Panc1 (cell line): ENCODE results near the gene SARS2. TPM values are rescaled to one million over a fixed set of nuclear protein-coding genes. Genes with fewer than 3 reads are reported as not detected.

ENCODE experiments used
- ATAC-seq: fragments of 200-7000 bp; cut with Tn5 transposase; 2 replicates; pipeline ENCODE4 v1.9.1; 2020; ENCODE audit warnings: mild to moderate bottlenecking, moderate library complexity
- BruUV-seq: library from RNA; stranded (reverse); fragments of 400-500 nt; replicated peaks from 2 replicates; lab custom pipeline; 2021; lab: Mats Ljungman, UMichigan
- CTCF ChIA-PET: fragments of 300-600 bp; sonication (Branson Sonifier 250); formaldehyde crosslinking; loops from one replicate; lab custom pipeline; 2022; ENCODE audit warnings: antibody characterized with exemption; lab: Charles Lee
- POLR2A ChIA-PET: fragments of 300-600 bp; sonication (Branson Sonifier 250); formaldehyde crosslinking; loops from one replicate; lab custom pipeline; 2022; ENCODE audit warnings: antibody characterized with exemption; lab: Charles Lee
- DNase-seq: peaks from one replicate; pipeline ENCODE4 v3.0.0-alpha.2; 2010; ENCODE audit warnings: low read depth, low spot score
- H3K27ac ChIP-seq: 2 replicates; pipeline ENCODE4 v1.5.1; 2011; ENCODE audit warnings: mild to moderate bottlenecking, low read length, inconsistent platforms
- H3K27me3 ChIP-seq: fragments of 200-500 bp; sonication (Bioruptor generic); 2 replicates; pipeline ENCODE4 v1.6.0; 2014; ENCODE audit warnings: low read length, inconsistent platforms; ENCODE audit not compliant: control insufficient read depth, insufficient read depth
- H3K36me3 ChIP-seq: fragments of 200-500 bp; sonication (Bioruptor generic); 2 replicates; pipeline ENCODE4 v1.5.1; 2014; ENCODE audit warnings: inconsistent platforms, mild to moderate bottlenecking, low read length, moderate library complexity; ENCODE audit not compliant: control insufficient read depth, insufficient read depth
- H3K4me1 ChIP-seq: 2 replicates; pipeline ENCODE4 v1.5.1; 2011; ENCODE audit warnings: inconsistent platforms, mild to moderate bottlenecking, low read length, moderate library complexity; ENCODE audit not compliant: control insufficient read depth, insufficient read depth
- H3K4me3 ChIP-seq, 2 experiments: 2 replicates each; pipeline ENCODE4 v1.5.1; 2011 to 2012; ENCODE audit warnings: low read depth in 2 of 2, low read length in 2 of 2, mild to moderate bottlenecking in 2 of 2, inconsistent platforms in 1 of 2, moderate library complexity in 1 of 2
- H3K9me3 ChIP-seq: fragments of 200-500 bp; sonication (Bioruptor generic); 2 replicates; pipeline ENCODE4 v1.5.1; 2014; ENCODE audit warnings: low read depth, mild to moderate bottlenecking, inconsistent platforms, low read length, moderate library complexity; ENCODE audit not compliant: control insufficient read depth, insufficient read depth
- POLR2AphosphoS5 ChIP-seq: IDR thresholded peaks from 2 replicates; pipeline ENCODE4 v1.6.1; 2012; ENCODE audit warnings: mild to moderate bottlenecking, low read depth, low read length, moderate library complexity
- SIN3A ChIP-seq: IDR thresholded peaks from 2 replicates; pipeline ENCODE4 v1.6.1; 2012; ENCODE audit warnings: low read depth, mild to moderate bottlenecking, low read length, moderate library complexity, borderline replicate concordance; ENCODE audit not compliant: insufficient read depth
- TCF7L2 ChIP-seq: IDR thresholded peaks from 2 replicates; pipeline ENCODE4 v1.6.1; 2011; ENCODE audit warnings: mild to moderate bottlenecking, low read depth, low read length, inconsistent platforms
- in situ Hi-C: cut with HindIII; loops from 2 replicates; pipeline ENCODE4 v1.10.0; 2016; ENCODE audit warnings: low sequenced_read_pairs, low pct_unique_long_range_greater_than_20kb
- intact Hi-C: fragments of 100-400 bp; cut with micrococcal nuclease; formaldehyde crosslinking; loops from one replicate; pipeline ENCODE4 v1.10.0; 2022; ENCODE audit not compliant: unreplicated experiment
- total RNA-seq: library from RNA; stranded (reverse); gene quantifications from one replicate; pipeline ENCODE4 v1.2.1, GENCODE V29; 2021; ENCODE audit not compliant: unreplicated experiment
- TF ChIP-seq, protein P1 (sequence below), 2 experiments: IDR thresholded peaks; 2 replicates each; pipeline ENCODE4 v1.6.1; 2011 to 2012; ENCODE audit warnings: low read depth in 2 of 2, control low read depth in 1 of 2, low read length in 1 of 2, mild to moderate bottlenecking in 1 of 2, moderate library complexity in 1 of 2; ENCODE audit not compliant: insufficient read depth in 1 of 2
- TF ChIP-seq, protein P2 (sequence below): fragments of 450-650 bp; IDR thresholded peaks from 2 replicates; pipeline ENCODE4 v1.5.1; 2017; ENCODE audit warnings: mild to moderate bottlenecking

The SARS2 gene
- total RNA-seq, 1 experiment from 2014 or later = 186 TPM

DNA sequence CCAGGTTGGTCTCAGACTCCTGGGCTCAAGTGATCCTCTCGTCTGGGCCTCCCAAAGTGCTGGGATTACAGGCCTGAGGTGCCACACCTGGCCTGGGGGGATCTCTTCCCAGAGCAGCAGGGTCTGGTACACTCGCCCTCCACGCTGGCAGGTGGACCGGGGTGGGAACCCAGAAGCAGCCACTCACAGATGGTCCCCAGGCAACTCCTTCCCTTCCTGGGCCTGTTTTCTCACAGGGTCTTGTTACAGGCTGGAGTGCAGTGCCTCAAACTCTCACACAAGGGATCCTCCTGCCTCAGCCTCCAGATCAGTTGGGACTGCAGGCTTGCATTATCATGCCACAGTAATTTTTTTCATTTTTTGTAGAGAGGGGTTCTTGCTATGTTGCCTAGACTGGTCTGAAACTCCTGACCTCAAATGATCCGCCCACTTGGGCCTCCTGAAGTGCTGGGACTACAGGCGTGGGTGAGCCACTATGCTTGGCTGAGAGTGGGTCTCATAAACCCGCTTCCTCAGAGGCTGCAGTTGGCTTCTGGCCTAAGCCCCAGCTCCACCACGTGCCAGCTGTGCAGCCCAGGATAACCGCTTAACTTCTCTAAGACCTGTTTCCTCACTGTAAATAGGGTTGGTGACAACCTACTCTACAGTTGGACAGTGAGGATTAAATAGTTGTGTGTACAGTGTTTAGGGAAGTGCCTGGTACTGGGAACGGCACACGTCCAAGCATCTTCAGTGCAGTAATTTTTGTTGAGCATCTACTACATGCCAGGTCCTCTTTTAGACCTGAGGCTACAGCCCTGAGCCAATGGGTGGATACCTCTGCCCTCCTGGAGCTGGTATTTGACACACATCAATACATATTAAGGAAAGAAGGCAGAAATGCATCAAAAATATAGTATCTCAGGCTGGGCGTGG is 17.7 kb downstream of the SARS2 start:
- no TSS peak for BruUV-seq
- Histone ChIP-seq H3K27ac (no peak overlapping the region), H3K4me3 (no peak overlapping the region), H3K4me1 (peaks cover 3% of the 10 kb centered on the region), H3K36me3 (no peaks in the 10 kb centered on the region), H3K9me3 (no peaks in the 10 kb centered on the region), H3K27me3 (no peaks in the 10 kb centered on the region)
- DNase-seq (no peak), ATAC-seq (peak; percentile 1; the same call in 1 of the 2 replicates)
- CTCF ChIA-PET = interaction anchor here (0.6 to 0.7 kb wide), 3 partner anchors 16 to 163 kb away, joined by 4 to 9 read pairs (median 5); no protein-coding TSS in a partner anchor
- POLR2A ChIA-PET = interaction anchor here (0.5 to 0.6 kb wide), 3 partner anchors 16 to 98 kb away, joined by 6 to 9 read pairs (median 8); no protein-coding TSS in a partner anchor
- TF ChIP-seq SIN3A (no peak), TCF7L2 (no peak), POLR2AphosphoS5 (no peak)
- TF ChIP-seq, protein P1, sequence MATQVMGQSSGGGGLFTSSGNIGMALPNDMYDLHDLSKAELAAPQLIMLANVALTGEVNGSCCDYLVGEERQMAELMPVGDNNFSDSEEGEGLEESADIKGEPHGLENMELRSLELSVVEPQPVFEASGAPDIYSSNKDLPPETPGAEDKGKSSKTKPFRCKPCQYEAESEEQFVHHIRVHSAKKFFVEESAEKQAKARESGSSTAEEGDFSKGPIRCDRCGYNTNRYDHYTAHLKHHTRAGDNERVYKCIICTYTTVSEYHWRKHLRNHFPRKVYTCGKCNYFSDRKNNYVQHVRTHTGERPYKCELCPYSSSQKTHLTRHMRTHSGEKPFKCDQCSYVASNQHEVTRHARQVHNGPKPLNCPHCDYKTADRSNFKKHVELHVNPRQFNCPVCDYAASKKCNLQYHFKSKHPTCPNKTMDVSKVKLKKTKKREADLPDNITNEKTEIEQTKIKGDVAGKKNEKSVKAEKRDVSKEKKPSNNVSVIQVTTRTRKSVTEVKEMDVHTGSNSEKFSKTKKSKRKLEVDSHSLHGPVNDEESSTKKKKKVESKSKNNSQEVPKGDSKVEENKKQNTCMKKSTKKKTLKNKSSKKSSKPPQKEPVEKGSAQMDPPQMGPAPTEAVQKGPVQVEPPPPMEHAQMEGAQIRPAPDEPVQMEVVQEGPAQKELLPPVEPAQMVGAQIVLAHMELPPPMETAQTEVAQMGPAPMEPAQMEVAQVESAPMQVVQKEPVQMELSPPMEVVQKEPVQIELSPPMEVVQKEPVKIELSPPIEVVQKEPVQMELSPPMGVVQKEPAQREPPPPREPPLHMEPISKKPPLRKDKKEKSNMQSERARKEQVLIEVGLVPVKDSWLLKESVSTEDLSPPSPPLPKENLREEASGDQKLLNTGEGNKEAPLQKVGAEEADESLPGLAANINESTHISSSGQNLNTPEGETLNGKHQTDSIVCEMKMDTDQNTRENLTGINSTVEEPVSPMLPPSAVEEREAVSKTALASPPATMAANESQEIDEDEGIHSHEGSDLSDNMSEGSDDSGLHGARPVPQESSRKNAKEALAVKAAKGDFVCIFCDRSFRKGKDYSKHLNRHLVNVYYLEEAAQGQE (IDR thresholded peaks at IDR 0.05; ENCODE audit: insufficient read depth in 1 of 2, low read depth in 2 of 2, low read length in 1 of 2) = 0 out of 4 replicates have a peak, but pooled peaks of 1 of the 2 experiments have one; percentile 13
- TF ChIP-seq, protein P2, sequence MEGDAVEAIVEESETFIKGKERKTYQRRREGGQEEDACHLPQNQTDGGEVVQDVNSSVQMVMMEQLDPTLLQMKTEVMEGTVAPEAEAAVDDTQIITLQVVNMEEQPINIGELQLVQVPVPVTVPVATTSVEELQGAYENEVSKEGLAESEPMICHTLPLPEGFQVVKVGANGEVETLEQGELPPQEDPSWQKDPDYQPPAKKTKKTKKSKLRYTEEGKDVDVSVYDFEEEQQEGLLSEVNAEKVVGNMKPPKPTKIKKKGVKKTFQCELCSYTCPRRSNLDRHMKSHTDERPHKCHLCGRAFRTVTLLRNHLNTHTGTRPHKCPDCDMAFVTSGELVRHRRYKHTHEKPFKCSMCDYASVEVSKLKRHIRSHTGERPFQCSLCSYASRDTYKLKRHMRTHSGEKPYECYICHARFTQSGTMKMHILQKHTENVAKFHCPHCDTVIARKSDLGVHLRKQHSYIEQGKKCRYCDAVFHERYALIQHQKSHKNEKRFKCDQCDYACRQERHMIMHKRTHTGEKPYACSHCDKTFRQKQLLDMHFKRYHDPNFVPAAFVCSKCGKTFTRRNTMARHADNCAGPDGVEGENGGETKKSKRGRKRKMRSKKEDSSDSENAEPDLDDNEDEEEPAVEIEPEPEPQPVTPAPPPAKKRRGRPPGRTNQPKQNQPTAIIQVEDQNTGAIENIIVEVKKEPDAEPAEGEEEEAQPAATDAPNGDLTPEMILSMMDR = no peak
- intact Hi-C loops (no loop called here), in situ Hi-C loops (no loop called here)

DNA sequence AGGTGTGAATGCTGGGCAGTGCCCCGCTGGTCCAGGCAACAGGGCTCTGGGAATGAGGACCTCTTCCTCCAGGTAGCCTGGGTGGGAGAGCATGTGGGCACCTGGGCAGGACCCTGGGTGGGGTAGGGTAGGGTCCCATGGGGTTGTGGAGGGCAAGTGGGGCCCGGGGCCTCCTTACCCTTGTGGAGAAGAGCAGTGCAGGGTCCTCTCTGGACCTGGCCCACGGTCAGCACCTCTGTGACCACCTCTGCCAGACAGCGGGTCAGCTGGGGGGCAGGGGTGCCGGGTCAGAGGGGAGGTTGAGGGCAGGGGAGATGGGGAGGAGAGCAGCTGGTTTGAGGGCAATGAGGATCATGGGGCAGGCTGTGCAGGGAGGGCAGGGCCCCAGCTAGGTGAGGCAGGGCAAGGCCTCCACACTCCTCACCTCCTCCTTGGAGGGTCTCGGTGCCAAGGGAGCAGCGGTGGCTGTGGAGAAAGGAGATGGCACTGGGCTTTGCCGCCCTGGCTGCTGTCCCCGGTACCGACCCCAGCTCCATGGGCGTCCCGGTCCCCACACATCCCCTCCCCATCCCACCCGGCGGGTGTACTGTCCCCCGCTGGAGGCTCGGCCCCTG is 19.1 kb downstream of the SARS2 start:
- CTCF ChIA-PET = interaction anchor here (0.6 kb wide), 1 partner anchor 419 kb away, joined by 3 read pairs; no protein-coding TSS in a partner anchor
- Histone ChIP-seq H3K9me3 (no peaks in the 10 kb centered on the region), H3K4me3 (no peak overlapping the region), H3K27ac (no peak overlapping the region), H3K36me3 (no peaks in the 10 kb centered on the region), H3K27me3 (no peaks in the 10 kb centered on the region), H3K4me1 (no peaks in the 10 kb centered on the region)
- TF ChIP-seq, protein P1 (IDR thresholded peaks at IDR 0.05; ENCODE audit: insufficient read depth in 1 of 2, low read depth in 2 of 2, low read length in 1 of 2) = peak in 1 of 2 experiments; percentile 78; a peak in 2 of 4 replicates
- TF ChIP-seq, protein P2 = no peak
- BruUV-seq = no TSS peak
- in situ Hi-C loops (no loop called here), intact Hi-C loops (no loop called here)
- ATAC-seq (no peak; the same call in 1 of the 2 replicates), DNase-seq (no peak)
- POLR2A ChIA-PET = no interaction called here
